Hepatocyte (in vitro differentiated cells): ENCODE measurements around the gene TMPRSS9. TPM values are rescaled to one million over a fixed set of nuclear protein-coding genes. Genes with fewer than 3 reads are reported as not detected.

ENCODE experiments used
- DNase-seq: peaks from one replicate; pipeline ENCODE4 v3.0.0-alpha.2; 2016; ENCODE audit warnings: low spot score
- H2AFZ ChIP-seq: fragments of 200-600 bp; sonication (generic); 2 replicates; pipeline ENCODE4 v1.6.0; 2016; ENCODE audit warnings: antibody characterized with exemption, mild to moderate bottlenecking
- H3K27ac ChIP-seq: fragments of 200-600 bp; sonication (generic); 2 replicates; pipeline ENCODE4 v1.5.1; 2016; ENCODE audit warnings: mild to moderate bottlenecking
- H3K27me3 ChIP-seq: fragments of 200-600 bp; sonication (generic); 2 replicates; pipeline ENCODE4 v1.6.1; 2016
- H3K36me3 ChIP-seq: fragments of 200-600 bp; sonication (generic); replicated peaks from 2 replicates; pipeline ENCODE4 v1.5.1; 2016; ENCODE audit warnings: low read depth; ENCODE audit not compliant: insufficient read depth
- H3K4me1 ChIP-seq: fragments of 200-600 bp; sonication (generic); 2 replicates; pipeline ENCODE4 v1.5.1; 2016; ENCODE audit warnings: mild to moderate bottlenecking, moderate library complexity; ENCODE audit not compliant: insufficient read depth
- H3K4me2 ChIP-seq: fragments of 200-600 bp; sonication (generic); 2 replicates; pipeline ENCODE4 v1.6.0; 2016
- H3K4me3 ChIP-seq: fragments of 200-600 bp; sonication (generic); 2 replicates; pipeline ENCODE4 v1.5.1; 2016; ENCODE audit warnings: mild to moderate bottlenecking
- H3K79me2 ChIP-seq: fragments of 200-600 bp; sonication (generic); 2 replicates; pipeline ENCODE4 v1.6.0; 2017; ENCODE audit warnings: mild to moderate bottlenecking
- H3K9me2 ChIP-seq: fragments of 200-600 bp; sonication (generic); replicated peaks from 2 replicates; pipeline ENCODE4 v1.6.0; 2017; ENCODE audit warnings: mild to moderate bottlenecking; ENCODE audit not compliant: insufficient read depth
- H3K9me3 ChIP-seq: fragments of 200-600 bp; sonication (generic); 2 replicates; pipeline ENCODE4 v1.5.1; 2016; ENCODE audit warnings: low read depth, mild to moderate bottlenecking
- H4K20me1 ChIP-seq: fragments of 200-600 bp; sonication (generic); 2 replicates; pipeline ENCODE4 v1.6.0; 2016; ENCODE audit warnings: mild to moderate bottlenecking; ENCODE audit not compliant: insufficient read depth, poor library complexity, severe bottlenecking
- CTCF ChIP-seq: fragments of 200-600 bp; sonication (generic); IDR thresholded peaks from 2 replicates; pipeline ENCODE4 v1.5.1; 2016; ENCODE audit warnings: antibody characterized with exemption, mild to moderate bottlenecking; ENCODE audit not compliant: poor library complexity
- EZH2 ChIP-seq: fragments of 200-600 bp; sonication (generic); IDR thresholded peaks from 2 replicates; pipeline ENCODE4 v1.6.1; 2016; ENCODE audit warnings: antibody characterized with exemption, mild to moderate bottlenecking, borderline replicate concordance
- EZH2phosphoT487 ChIP-seq: fragments of 200-600 bp; sonication (generic); IDR thresholded peaks from one replicate; pipeline ENCODE4 v1.6.1; 2018; ENCODE audit warnings: antibody characterized with exemption, mild to moderate bottlenecking, low read depth, moderate library complexity; ENCODE audit not compliant: unreplicated experiment, severe bottlenecking
- WGBS: methylation state at CpG from one replicate; pipeline ENCODE4 v1.1.6; 2016; ENCODE audit warnings: low lambda C conversion rate; ENCODE audit errors: missing lambda C conversion rate; 5-methylcytosine and 5-hydroxymethylcytosine counted together
- polyA plus RNA-seq: library from polyadenylated mRNA; unstranded; fragments of >200 nt; fragmentation: Nextera tagmentation; extraction: Ambion mirVana; gene quantifications from 2 replicates; pipeline ENCODE4 v1.2.1, GENCODE V29; 2016
- total RNA-seq: library from RNA; depleted of rRNA; stranded (reverse); fragments of >200 nt; gene quantifications from 2 replicates; pipeline ENCODE4 v1.2.3, GENCODE V29; 2014

TMPRSS9 gene
- total and polyA plus RNA-seq, 2 experiments from 2014 or later: 0.23 TPM; not detected in 1

GRCh38 chr19:2380567-2380966 is 20.5 kb downstream of the TMPRSS9 start:
- Histone ChIP-seq H3K36me3 (no peaks in the 10 kb centered on the region), H3K4me3 (no peak overlapping the region), H2AFZ (no peak overlapping the region), H3K9me3 (no peaks in the 10 kb centered on the region), H3K9me2 (no peaks in the 10 kb centered on the region), H4K20me1 (no peaks in the 10 kb centered on the region), H3K27me3 (no peaks in the 10 kb centered on the region), H3K4me1 (no peaks in the 10 kb centered on the region), H3K79me2 (no peaks in the 10 kb centered on the region), H3K4me2 (no peak overlapping the region), H3K27ac (no peak overlapping the region)
- WGBS: 89% methylated on average over 2 of the region's 2 CpGs
- no peak for DNase-seq
- TF ChIP-seq CTCF: no peak
- TF ChIP-seq EZH2phosphoT487: no peak

- no peaks in the 10 kb centered on the region for H3K27me3 ChIP-seq
- H3K27ac ChIP-seq: no peak overlapping the region
- no peak overlapping the region for H3K4me3 ChIP-seq
- H2AFZ ChIP-seq: no peak overlapping the region
- H3K4me2 ChIP-seq: no peak overlapping the region
- no peaks in the 10 kb centered on the region for H4K20me1 ChIP-seq
- TF ChIP-seq EZH2 (no peak), CTCF (no peak), EZH2phosphoT487 (no peak)
- H3K9me3 ChIP-seq: no peaks in the 10 kb centered on the region
- H3K36me3 ChIP-seq: no peaks in the 10 kb centered on the region
- WGBS: 57% methylated on average over 13 of the region's 18 CpGs
- H3K9me2 ChIP-seq: no peaks in the 10 kb centered on the region
- H3K4me1 ChIP-seq: no peaks in the 10 kb centered on the region
- H3K79me2 ChIP-seq: no peaks in the 10 kb centered on the region
- DNase-seq: no peak
These were observed 21.2 kb downstream of the TMPRSS9 start for GRCh38 chr19:2381148-2381820.

GRCh38 chr19:2382530-2383222 is 22.6 kb downstream of the TMPRSS9 start:
- no peaks in the 10 kb centered on the region for H3K36me3 ChIP-seq
- H3K4me3 ChIP-seq: no peak overlapping the region
- 93% methylated on average over 13 of the region's 13 CpGs for WGBS
- no peaks in the 10 kb centered on the region for H3K4me1 ChIP-seq
- no peaks in the 10 kb centered on the region for H3K79me2 ChIP-seq
- H3K9me3 ChIP-seq: no peaks in the 10 kb centered on the region
- H3K9me2 ChIP-seq: no peaks in the 10 kb centered on the region
- H3K4me2 ChIP-seq: no peak overlapping the region
- TF ChIP-seq EZH2 (no peak), EZH2phosphoT487 (no peak), CTCF (no peak)
- H3K27ac ChIP-seq: no peak overlapping the region
- H4K20me1 ChIP-seq: no peaks in the 10 kb centered on the region
- no peaks in the 10 kb centered on the region for H3K27me3 ChIP-seq
- no peak for DNase-seq
- H2AFZ ChIP-seq: no peak overlapping the region
